K562 (cell line): Measurements from ENCODE around the gene YBEY. TPM values are rescaled to one million over a fixed set of nuclear protein-coding genes. Genes with fewer than 3 reads are reported as not detected.

ENCODE experiments used
- ARID1B ChIP-seq: fragments of 450-650 bp; IDR thresholded peaks from 2 replicates; pipeline ENCODE4 v1.6.1; 2016; ENCODE audit warnings: antibody characterized with exemption, mild to moderate bottlenecking, inconsistent platforms
- ARNT ChIP-seq, 2 experiments: fragments of 450-650 bp; IDR thresholded peaks; 2 replicates each; pipeline ENCODE4 v1.6.1; 2016; ENCODE audit warnings: mild to moderate bottlenecking in 1 of 2
- COPS2 ChIP-seq: fragments of 450-650 bp; conservative IDR thresholded peaks from 2 replicates; pipeline ENCODE4 v1.6.1; 2016; ENCODE audit warnings: mild to moderate bottlenecking, moderate library complexity
- CTBP1 ChIP-seq: fragments of 450-650 bp; IDR thresholded peaks from 2 replicates; pipeline ENCODE4 v1.6.1; 2016; ENCODE audit warnings: borderline replicate concordance
- EP300 ChIP-seq: IDR thresholded peaks from 2 replicates; pipeline ENCODE4 v1.6.1; 2012; ENCODE audit warnings: low read length, improper control_type of control experiment
- ESRRB ChIP-seq: fragments of 250-450 bp; sonication (Bioruptor Pico); IDR thresholded peaks from 2 replicates; pipeline ENCODE4 v1.5.0; 2020; ENCODE audit warnings: mild to moderate bottlenecking, moderate library complexity, borderline replicate concordance
- MEF2A ChIP-seq: IDR thresholded peaks from 2 replicates; pipeline ENCODE4 v1.6.1; 2011; ENCODE audit warnings: low read depth, mild to moderate bottlenecking, low read length, moderate library complexity; ENCODE audit not compliant: control insufficient read depth
- PHF8 ChIP-seq: fragments of 200-600 bp; sonication (generic); IDR thresholded peaks from 2 replicates; pipeline ENCODE4 v1.6.1; 2012; ENCODE audit warnings: mixed run types, mild to moderate bottlenecking, inconsistent platforms, low read length, moderate library complexity, borderline replicate concordance
- RAD51 ChIP-seq: fragments of 450-650 bp; IDR thresholded peaks from 2 replicates; pipeline ENCODE4 v1.7.1; 2016; ENCODE audit warnings: low read depth, mild to moderate bottlenecking, borderline replicate concordance
- SIN3B ChIP-seq: fragments of 450-650 bp; IDR thresholded peaks from 2 replicates; pipeline ENCODE4 v1.6.1; 2017; ENCODE audit warnings: low read depth, mild to moderate bottlenecking, moderate library complexity
- SMARCA5 ChIP-seq: fragments of 450-650 bp; IDR thresholded peaks from 2 replicates; pipeline ENCODE4 v1.6.1; 2016
- SMARCE1 ChIP-seq: fragments of 450-650 bp; IDR thresholded peaks from 2 replicates; pipeline ENCODE4 v1.7.1; 2016; ENCODE audit warnings: mild to moderate bottlenecking
- XRCC4 ChIP-seq: IDR thresholded peaks from one replicate; pipeline ENCODE4 v1.6.1; 2011; ENCODE audit not compliant: insufficient read depth, insufficient read length; ENCODE audit errors: extremely low read depth
- polyA plus RNA-seq, 8 experiments: library from polyadenylated mRNA; depleted of rRNA in 4 of 8; stranded (reverse) in 5 of 8; unstranded in 3 of 8; fragments of >200 nt; fragmentation: Nextera tagmentation in 2 of 8; fragmentation: Illumina TruSeq in 1 of 8; extraction: Ambion mirVana in 2 of 8; extraction: Trizol in 1 of 8; gene quantifications; 2 replicates each; pipeline versions ENCODE4 v1.2.1 to v1.2.3, GENCODE V29; 2011 to 2014; ENCODE audit warnings: inconsistent platforms in 1 of 8, missing spikeins in 1 of 8
- total RNA-seq, 7 experiments: library from RNA; depleted of rRNA in 6 of 7; stranded (reverse); fragments of >200 nt in 6 of 7; fragmentation: Illumina TruSeq in 2 of 7; extraction: Trizol in 2 of 7; gene quantifications; 2 replicates each; pipeline versions ENCODE4 v1.2.1 to v1.2.3, GENCODE V29; 2011 to 2021; ENCODE audit warnings: low replicate concordance in 1 of 7
- TF ChIP-seq, protein P1 (sequence below), 2 experiments: IDR thresholded peaks; 2 replicates each; pipeline ENCODE4 v1.6.1; 2011; ENCODE audit warnings: borderline replicate concordance in 1 of 2, control low read depth in 1 of 2, low read depth in 1 of 2, low read length in 1 of 2, mild to moderate bottlenecking in 1 of 2, mixed read lengths in 1 of 2, moderate library complexity in 1 of 2; ENCODE audit not compliant: insufficient read depth in 1 of 2, insufficient read length in 1 of 2, poor library complexity in 1 of 2, severe bottlenecking in 1 of 2; ENCODE audit errors: extremely low read depth in 1 of 2
- TF ChIP-seq, protein P2 (sequence below): sonication (generic); formaldehyde crosslinking; IDR thresholded peaks from 2 replicates; pipeline ENCODE4 v1.8.1; 2023; ENCODE audit warnings: missing genetic modification reagents, mild to moderate bottlenecking, borderline replicate concordance
- TF ChIP-seq, protein P3 (sequence below): fragments of 250-450 bp; sonication (Bioruptor Pico); IDR thresholded peaks from 2 replicates; pipeline ENCODE4 v1.8.0; 2022; ENCODE audit warnings: inconsistent platforms
- TF ChIP-seq, protein P4 (sequence below): fragments of 250-450 bp; sonication (Bioruptor Pico); IDR thresholded peaks from 2 replicates; pipeline ENCODE4 v1.4.0; 2020; ENCODE audit warnings: mild to moderate bottlenecking, moderate library complexity

The YBEY gene
- total and polyA plus RNA-seq, 9 of the 15 experiments (the other 6 are each of a cell fraction or from before 2014, with no cell fraction given): 6.4 to 28.0 (median 12.4) TPM

DNA sequence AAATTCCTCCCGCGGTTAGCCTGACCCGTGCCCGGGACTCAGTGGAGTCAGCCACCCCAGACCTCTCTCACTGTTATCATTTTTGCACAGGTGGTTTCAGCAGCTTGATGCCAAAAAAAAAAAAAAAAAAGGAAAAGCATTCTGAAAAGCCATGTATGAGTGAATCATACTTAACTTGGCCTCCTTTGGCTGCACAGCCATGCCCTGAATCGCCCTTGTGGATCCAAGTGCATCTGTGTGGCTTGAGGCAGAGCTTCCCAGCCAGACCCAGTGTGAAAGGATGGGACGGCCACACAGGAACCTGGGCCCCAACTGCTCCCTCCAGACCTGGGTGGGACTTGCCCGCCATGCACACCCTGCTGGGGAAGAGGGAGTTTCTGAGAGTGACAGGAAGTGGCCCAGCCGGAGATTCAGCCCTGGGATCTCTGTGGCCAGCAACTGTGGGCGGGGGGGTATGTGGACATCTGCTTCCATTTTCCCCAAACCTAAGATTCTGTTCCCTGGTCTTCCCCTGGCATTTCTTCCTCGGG lies 8.6 kb downstream of the YBEY start (continued):
- TF ChIP-seq, protein P1, sequence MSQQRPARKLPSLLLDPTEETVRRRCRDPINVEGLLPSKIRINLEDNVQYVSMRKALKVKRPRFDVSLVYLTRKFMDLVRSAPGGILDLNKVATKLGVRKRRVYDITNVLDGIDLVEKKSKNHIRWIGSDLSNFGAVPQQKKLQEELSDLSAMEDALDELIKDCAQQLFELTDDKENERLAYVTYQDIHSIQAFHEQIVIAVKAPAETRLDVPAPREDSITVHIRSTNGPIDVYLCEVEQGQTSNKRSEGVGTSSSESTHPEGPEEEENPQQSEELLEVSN (IDR thresholded peaks at IDR 0.05; ENCODE audit: borderline replicate concordance in 1 of 2, extremely low read depth in 1 of 2, insufficient read depth in 1 of 2, insufficient read length in 1 of 2, low read depth in 1 of 2, low read length in 1 of 2, poor library complexity in 1 of 2, severe bottlenecking in 1 of 2): peak in 1 of 2 experiments; percentile 11
- no peak for TF ChIP-seq ESRRB (CRISPR knock-in tag)
- TF ChIP-seq, protein P2, sequence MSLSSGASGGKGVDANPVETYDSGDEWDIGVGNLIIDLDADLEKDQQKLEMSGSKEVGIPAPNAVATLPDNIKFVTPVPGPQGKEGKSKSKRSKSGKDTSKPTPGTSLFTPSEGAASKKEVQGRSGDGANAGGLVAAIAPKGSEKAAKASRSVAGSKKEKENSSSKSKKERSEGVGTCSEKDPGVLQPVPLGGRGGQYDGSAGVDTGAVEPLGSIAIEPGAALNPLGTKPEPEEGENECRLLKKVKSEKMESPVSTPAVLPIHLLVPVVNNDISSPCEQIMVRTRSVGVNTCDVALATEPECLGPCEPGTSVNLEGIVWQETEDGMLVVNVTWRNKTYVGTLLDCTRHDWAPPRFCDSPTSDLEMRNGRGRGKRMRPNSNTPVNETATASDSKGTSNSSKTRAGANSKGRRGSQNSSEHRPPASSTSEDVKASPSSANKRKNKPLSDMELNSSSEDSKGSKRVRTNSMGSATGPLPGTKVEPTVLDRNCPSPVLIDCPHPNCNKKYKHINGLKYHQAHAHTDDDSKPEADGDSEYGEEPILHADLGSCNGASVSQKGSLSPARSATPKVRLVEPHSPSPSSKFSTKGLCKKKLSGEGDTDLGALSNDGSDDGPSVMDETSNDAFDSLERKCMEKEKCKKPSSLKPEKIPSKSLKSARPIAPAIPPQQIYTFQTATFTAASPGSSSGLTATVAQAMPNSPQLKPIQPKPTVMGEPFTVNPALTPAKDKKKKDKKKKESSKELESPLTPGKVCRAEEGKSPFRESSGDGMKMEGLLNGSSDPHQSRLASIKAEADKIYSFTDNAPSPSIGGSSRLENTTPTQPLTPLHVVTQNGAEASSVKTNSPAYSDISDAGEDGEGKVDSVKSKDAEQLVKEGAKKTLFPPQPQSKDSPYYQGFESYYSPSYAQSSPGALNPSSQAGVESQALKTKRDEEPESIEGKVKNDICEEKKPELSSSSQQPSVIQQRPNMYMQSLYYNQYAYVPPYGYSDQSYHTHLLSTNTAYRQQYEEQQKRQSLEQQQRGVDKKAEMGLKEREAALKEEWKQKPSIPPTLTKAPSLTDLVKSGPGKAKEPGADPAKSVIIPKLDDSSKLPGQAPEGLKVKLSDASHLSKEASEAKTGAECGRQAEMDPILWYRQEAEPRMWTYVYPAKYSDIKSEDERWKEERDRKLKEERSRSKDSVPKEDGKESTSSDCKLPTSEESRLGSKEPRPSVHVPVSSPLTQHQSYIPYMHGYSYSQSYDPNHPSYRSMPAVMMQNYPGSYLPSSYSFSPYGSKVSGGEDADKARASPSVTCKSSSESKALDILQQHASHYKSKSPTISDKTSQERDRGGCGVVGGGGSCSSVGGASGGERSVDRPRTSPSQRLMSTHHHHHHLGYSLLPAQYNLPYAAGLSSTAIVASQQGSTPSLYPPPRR (CRISPR knock-in tag): 0 out of 2 replicates have a peak, but pooled peaks have one; percentile 26
- TF ChIP-seq SMARCA5: no peak
- peak; percentile 28; the same call in 1 of the 2 replicates for TF ChIP-seq RAD51
- no peak for TF ChIP-seq XRCC4
- peak; percentile 21; the same call in 1 of the 2 replicates for TF ChIP-seq PHF8
- TF ChIP-seq CTBP1: peak; percentile 75
- TF ChIP-seq, protein P3, sequence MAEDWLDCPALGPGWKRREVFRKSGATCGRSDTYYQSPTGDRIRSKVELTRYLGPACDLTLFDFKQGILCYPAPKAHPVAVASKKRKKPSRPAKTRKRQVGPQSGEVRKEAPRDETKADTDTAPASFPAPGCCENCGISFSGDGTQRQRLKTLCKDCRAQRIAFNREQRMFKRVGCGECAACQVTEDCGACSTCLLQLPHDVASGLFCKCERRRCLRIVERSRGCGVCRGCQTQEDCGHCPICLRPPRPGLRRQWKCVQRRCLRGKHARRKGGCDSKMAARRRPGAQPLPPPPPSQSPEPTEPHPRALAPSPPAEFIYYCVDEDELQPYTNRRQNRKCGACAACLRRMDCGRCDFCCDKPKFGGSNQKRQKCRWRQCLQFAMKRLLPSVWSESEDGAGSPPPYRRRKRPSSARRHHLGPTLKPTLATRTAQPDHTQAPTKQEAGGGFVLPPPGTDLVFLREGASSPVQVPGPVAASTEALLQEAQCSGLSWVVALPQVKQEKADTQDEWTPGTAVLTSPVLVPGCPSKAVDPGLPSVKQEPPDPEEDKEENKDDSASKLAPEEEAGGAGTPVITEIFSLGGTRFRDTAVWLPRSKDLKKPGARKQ: no peak
- TF ChIP-seq COPS2: no peak
- no peak for TF ChIP-seq SIN3B
- peak; percentile 85 for TF ChIP-seq ARID1B
- TF ChIP-seq MEF2A: no peak
- TF ChIP-seq, protein P4, sequence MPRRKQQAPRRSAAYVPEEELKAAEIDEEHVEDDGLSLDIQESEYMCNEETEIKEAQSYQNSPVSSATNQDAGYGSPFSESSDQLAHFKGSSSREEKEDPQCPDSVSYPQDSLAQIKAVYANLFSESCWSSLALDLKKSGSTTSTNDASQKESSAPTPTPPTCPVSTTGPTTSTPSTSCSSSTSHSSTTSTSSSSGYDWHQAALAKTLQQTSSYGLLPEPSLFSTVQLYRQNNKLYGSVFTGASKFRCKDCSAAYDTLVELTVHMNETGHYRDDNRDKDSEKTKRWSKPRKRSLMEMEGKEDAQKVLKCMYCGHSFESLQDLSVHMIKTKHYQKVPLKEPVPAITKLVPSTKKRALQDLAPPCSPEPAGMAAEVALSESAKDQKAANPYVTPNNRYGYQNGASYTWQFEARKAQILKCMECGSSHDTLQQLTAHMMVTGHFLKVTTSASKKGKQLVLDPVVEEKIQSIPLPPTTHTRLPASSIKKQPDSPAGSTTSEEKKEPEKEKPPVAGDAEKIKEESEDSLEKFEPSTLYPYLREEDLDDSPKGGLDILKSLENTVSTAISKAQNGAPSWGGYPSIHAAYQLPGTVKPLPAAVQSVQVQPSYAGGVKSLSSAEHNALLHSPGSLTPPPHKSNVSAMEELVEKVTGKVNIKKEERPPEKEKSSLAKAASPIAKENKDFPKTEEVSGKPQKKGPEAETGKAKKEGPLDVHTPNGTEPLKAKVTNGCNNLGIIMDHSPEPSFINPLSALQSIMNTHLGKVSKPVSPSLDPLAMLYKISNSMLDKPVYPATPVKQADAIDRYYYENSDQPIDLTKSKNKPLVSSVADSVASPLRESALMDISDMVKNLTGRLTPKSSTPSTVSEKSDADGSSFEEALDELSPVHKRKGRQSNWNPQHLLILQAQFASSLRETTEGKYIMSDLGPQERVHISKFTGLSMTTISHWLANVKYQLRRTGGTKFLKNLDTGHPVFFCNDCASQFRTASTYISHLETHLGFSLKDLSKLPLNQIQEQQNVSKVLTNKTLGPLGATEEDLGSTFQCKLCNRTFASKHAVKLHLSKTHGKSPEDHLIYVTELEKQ (CRISPR knock-in tag): no peak
- peak in 1 of 2 experiments; percentile 54; a peak in 1 of 4 replicates for TF ChIP-seq ARNT (IDR thresholded peaks at IDR 0.05)
- peak; percentile 47; the same call in 1 of the 2 replicates for TF ChIP-seq EP300
- peak; percentile 73 for TF ChIP-seq SMARCE1
